CD4-positive, alpha-beta T cell (primary cell): ENCODE data around the gene GALNTL6. TPM values are rescaled to one million over a fixed set of nuclear protein-coding genes. Genes with fewer than 3 reads are reported as not detected.

ENCODE experiments used
- ATAC-seq: fragments of 200-7000 bp; cut with Tn5 transposase; one replicate; pipeline ENCODE4 v1.10.0; 2022; ENCODE audit warnings: mild to moderate bottlenecking; ENCODE audit not compliant: poor library complexity
- CTCF ChIA-PET: fragments of 350-600 bp; sonication (Branson Sonifier 250); formaldehyde crosslinking; loops from one replicate; lab custom pipeline; 2021; ENCODE audit warnings: antibody characterized with exemption, inconsistent platforms; lab: Charles Lee
- POLR2A ChIA-PET: fragments of 350-600 bp; sonication (Branson Sonifier 250); formaldehyde crosslinking; loops from one replicate; lab custom pipeline; 2021; ENCODE audit warnings: antibody characterized with exemption, inconsistent platforms; lab: Charles Lee
- DNase-seq, 14 experiments: peaks; one replicate each; pipeline ENCODE4 v3.0.0-alpha.2; 2013 to 2020; ENCODE audit warnings: mixed read lengths in 2 of 14
- H3K27ac ChIP-seq, 2 donors: one replicate each; pipeline versions ENCODE4 v1.5.1 to v1.7.0; 2013; ENCODE audit warnings: low read length in 2 of 2, low read depth in 1 of 2, mild to moderate bottlenecking in 1 of 2
- H3K27me3 ChIP-seq, 2 experiments: 1 replicate in 1 of 2; 2 replicates in 1 of 2; pipeline versions ENCODE4 v1.6.1 to v1.7.0; 2013; ENCODE audit warnings: low read length in 2 of 2, control low read depth in 1 of 2, mild to moderate bottlenecking in 1 of 2, moderate library complexity in 1 of 2; ENCODE audit not compliant: insufficient read depth in 2 of 2, control insufficient read depth in 1 of 2
- H3K36me3 ChIP-seq: one replicate; pipeline ENCODE4 v1.6.1; 2013; ENCODE audit warnings: low read length, control low read depth; ENCODE audit not compliant: insufficient read depth
- H3K4me1 ChIP-seq: one replicate; pipeline ENCODE4 v1.6.1; 2013; ENCODE audit warnings: low read length, control low read depth; ENCODE audit not compliant: insufficient read depth
- H3K4me3 ChIP-seq: one replicate; pipeline ENCODE4 v1.5.1; 2013; ENCODE audit warnings: mild to moderate bottlenecking, low read length, moderate library complexity
- H3K9me3 ChIP-seq, 2 experiments: 1 replicate in 1 of 2; 2 replicates in 1 of 2; pipeline versions ENCODE4 v1.6.1 to v1.7.0; 2013; ENCODE audit warnings: low read length in 2 of 2, mild to moderate bottlenecking in 2 of 2, control low read depth in 1 of 2, moderate library complexity in 1 of 2; ENCODE audit not compliant: control insufficient read depth in 1 of 2, insufficient read depth in 1 of 2
- H3K27ac Mint-ChIP-seq: one replicate; pipeline ENCODE4 v1.8.0; 2020; ENCODE audit warnings: mixed read lengths
- H3K27me3 Mint-ChIP-seq: one replicate; pipeline ENCODE4 v1.8.0; 2021; ENCODE audit warnings: mixed read lengths
- H3K36me3 Mint-ChIP-seq: one replicate; pipeline ENCODE4 v1.8.0; 2021; ENCODE audit warnings: low read depth, mixed read lengths
- H3K4me1 Mint-ChIP-seq: one replicate; pipeline ENCODE4 v1.8.0; 2021; ENCODE audit warnings: low read depth, mixed read lengths
- H3K4me3 Mint-ChIP-seq: one replicate; pipeline ENCODE4 v1.8.0; 2020; ENCODE audit warnings: mild to moderate bottlenecking, mixed read lengths
- H3K9me3 Mint-ChIP-seq: one replicate; pipeline ENCODE4 v1.8.0; 2020; ENCODE audit warnings: mixed read lengths
- intact Hi-C, 2 experiments: fragments of 100-400 bp; cut with DNase I in 1 of 2; cut with micrococcal nuclease in 1 of 2; formaldehyde crosslinking; loops; one replicate each; pipeline versions ENCODE4 v1.15.1 to v1.9.0; 2023 to 2025; cut with DNase I, micrococcal nuclease
- total RNA-seq, 174 experiments: library from RNA in 2 of 174; stranded (reverse) in 2 of 174; gene quantifications; one replicate each; pipeline ENCODE4 v1.2.3 and lab custom pipeline; 2021 to 2026
- TF ChIP-seq, protein P1 (sequence below): fragments of 200-600 bp; IDR thresholded peaks from one replicate; pipeline ENCODE4 v1.8.0; 2022; ENCODE audit warnings: antibody characterized with exemption, mild to moderate bottlenecking

GALNTL6 gene
- total RNA-seq, 2 experiments from 2014 or later = not detected

- Histone ChIP-seq H3K4me3 (no peak overlapping the region), H3K27ac (no peak overlapping the region), H3K4me1 (no peaks in the 10 kb centered on the region), H3K36me3 (no peaks in the 10 kb centered on the region), H3K27me3 (no peaks in the 10 kb centered on the region), H3K9me3 (peaks cover 0 to 17% of the 10 kb centered on the region in 2 experiments)
- H3K27me3 Mint-ChIP-seq = no peaks in the 10 kb centered on the region
- no peaks in the 10 kb centered on the region for H3K4me1 Mint-ChIP-seq
- H3K36me3 Mint-ChIP-seq = no peaks in the 10 kb centered on the region
- no peak overlapping the region for H3K27ac Mint-ChIP-seq
- no peak for DNase-seq
- TF ChIP-seq, protein P1, sequence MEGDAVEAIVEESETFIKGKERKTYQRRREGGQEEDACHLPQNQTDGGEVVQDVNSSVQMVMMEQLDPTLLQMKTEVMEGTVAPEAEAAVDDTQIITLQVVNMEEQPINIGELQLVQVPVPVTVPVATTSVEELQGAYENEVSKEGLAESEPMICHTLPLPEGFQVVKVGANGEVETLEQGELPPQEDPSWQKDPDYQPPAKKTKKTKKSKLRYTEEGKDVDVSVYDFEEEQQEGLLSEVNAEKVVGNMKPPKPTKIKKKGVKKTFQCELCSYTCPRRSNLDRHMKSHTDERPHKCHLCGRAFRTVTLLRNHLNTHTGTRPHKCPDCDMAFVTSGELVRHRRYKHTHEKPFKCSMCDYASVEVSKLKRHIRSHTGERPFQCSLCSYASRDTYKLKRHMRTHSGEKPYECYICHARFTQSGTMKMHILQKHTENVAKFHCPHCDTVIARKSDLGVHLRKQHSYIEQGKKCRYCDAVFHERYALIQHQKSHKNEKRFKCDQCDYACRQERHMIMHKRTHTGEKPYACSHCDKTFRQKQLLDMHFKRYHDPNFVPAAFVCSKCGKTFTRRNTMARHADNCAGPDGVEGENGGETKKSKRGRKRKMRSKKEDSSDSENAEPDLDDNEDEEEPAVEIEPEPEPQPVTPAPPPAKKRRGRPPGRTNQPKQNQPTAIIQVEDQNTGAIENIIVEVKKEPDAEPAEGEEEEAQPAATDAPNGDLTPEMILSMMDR = no peak
- no peaks in the 10 kb centered on the region for H3K9me3 Mint-ChIP-seq
- ChIA-PET CTCF (no interaction called here), POLR2A (no interaction called here)
- intact Hi-C loops = no loop called here
- no peak for ATAC-seq
- H3K4me3 Mint-ChIP-seq = no peak overlapping the region
These were observed 566.6 kb downstream of the GALNTL6 start for GRCh38 chr4:172379834-172380233.

GRCh38 chr4:172390331-172390730, 577.1 kb downstream of the GALNTL6 start:
- DNase-seq (no peak), ATAC-seq (no peak)
- ChIA-PET CTCF (no interaction called here), POLR2A (no interaction called here)
- no peaks in the 10 kb centered on the region for H3K27me3 ChIP-seq
- Mint-ChIP-seq H3K9me3 (peaks cover 6% of the 10 kb centered on the region), H3K4me1 (no peaks in the 10 kb centered on the region), H3K36me3 (no peaks in the 10 kb centered on the region), H3K4me3 (no peak overlapping the region), H3K27ac (no peak overlapping the region), H3K27me3 (no peaks in the 10 kb centered on the region)
- no peak overlapping the region for H3K27ac ChIP-seq
- H3K36me3 ChIP-seq = no peaks in the 10 kb centered on the region
- no peaks in the 10 kb centered on the region for H3K4me1 ChIP-seq
- intact Hi-C loops = no loop called here
- no peak overlapping the region for H3K4me3 ChIP-seq
- H3K9me3 ChIP-seq = no peaks in the 10 kb centered on the region
- TF ChIP-seq, protein P1 = no peak

DNA sequence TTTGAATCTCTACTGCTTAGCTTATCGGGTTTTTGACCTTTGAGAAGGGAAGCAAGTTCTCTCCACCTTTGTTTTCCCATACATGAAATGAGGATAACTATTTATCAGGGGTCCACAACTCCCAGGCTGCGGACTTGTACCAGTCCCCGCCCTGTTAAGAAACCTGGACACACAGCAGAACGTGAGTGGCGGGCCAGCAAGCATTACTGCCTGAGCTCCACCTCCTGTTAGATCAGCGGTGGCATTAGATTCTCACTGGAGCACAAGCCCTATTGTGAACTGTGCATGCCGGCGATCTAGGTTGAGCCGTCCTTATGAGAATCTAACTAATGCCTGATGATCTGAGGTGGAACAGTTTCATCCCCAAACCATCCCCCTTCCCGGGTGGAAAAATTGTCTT, 579.5 kb downstream of the GALNTL6 start:
- no peak overlapping the region for H3K27ac Mint-ChIP-seq
- DNase-seq (no peak), ATAC-seq (no peak)
- no peaks in the 10 kb centered on the region for H3K4me1 ChIP-seq
- no peak overlapping the region for H3K27ac ChIP-seq
- CTCF ChIA-PET = no interaction called here
- H3K9me3 Mint-ChIP-seq = peaks cover 6% of the 10 kb centered on the region
- H3K9me3 ChIP-seq = no peaks in the 10 kb centered on the region
- no peaks in the 10 kb centered on the region for H3K36me3 ChIP-seq
- no peaks in the 10 kb centered on the region for H3K4me1 Mint-ChIP-seq
- no peaks in the 10 kb centered on the region for H3K27me3 ChIP-seq
- H3K36me3 Mint-ChIP-seq = no peaks in the 10 kb centered on the region
- no peaks in the 10 kb centered on the region for H3K27me3 Mint-ChIP-seq
- no peak overlapping the region for H3K4me3 ChIP-seq
- no peak overlapping the region for H3K4me3 Mint-ChIP-seq
- TF ChIP-seq, protein P1 = no peak
- intact Hi-C loops = no loop called here
- POLR2A ChIA-PET = no interaction called here
